ENCODE measurements around the gene G6PC2. TPM values are rescaled to one million over a fixed set of nuclear protein-coding genes. Genes with fewer than 3 reads are reported as not detected.

G6PC2 gene
- total and polyA plus RNA-seq, 4 donors, result not detected

DNA sequence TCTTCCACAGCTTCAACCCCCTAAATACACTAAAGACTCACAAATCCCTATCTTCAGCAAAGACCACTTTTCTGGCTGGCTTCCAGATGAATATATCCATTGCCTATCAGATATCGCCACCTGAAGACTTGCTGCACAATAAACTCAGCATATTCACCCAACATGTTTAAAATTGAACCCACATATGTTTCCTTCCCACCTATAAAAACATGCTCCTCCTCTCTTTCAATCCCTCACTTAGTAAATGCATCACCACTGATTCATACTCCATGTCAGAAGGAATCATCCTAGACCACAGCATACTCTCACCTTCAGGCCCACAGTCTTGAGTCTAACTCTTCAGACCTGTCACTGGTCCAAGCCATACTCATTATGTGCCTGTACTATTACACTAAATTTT lies 16.1 kb upstream of the G6PC2 start:
- no peaks in the 10 kb centered on the region for H3K36me3 ChIP-seq (ENCODE audit: control insufficient read depth in 4 of 4, insufficient read depth in 3 of 4, low read depth in 1 of 4, low read length in 3 of 4)

DNA sequence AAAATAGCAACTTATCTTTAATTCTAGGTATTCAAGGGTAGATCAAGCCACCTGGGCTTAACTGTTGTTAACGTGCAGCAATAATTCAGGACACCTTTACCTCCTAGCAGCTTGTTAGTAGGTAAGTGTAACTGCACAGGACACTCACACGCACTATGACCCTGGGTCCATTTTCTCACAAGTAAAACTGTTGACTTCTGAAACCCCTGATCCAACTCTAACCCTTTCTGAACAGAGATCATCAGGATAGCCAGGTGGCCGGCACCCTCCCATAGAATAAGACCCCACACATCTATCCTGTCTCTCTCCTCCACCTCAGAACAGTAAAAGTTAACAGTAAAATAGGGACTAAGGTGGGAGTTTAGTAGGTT lies 11.5 kb upstream of the G6PC2 start:
- H3K36me3 ChIP-seq (ENCODE audit: control insufficient read depth in 4 of 4, insufficient read depth in 3 of 4, low read depth in 1 of 4, low read length in 3 of 4), result no peaks in the 10 kb centered on the region
- no peaks in the 10 kb centered on the region for H3K27me3 ChIP-seq (ENCODE audit: control insufficient read depth in 4 of 4, insufficient read depth in 4 of 4, low read length in 3 of 4)
- peak overlapping the region in 1 of 3 donors; percentile 60 for H3K4me3 ChIP-seq (ENCODE audit: low read depth in 1 of 3, low read length in 3 of 3)
- H3K4me1 ChIP-seq (ENCODE audit: control insufficient read depth in 4 of 4, insufficient read depth in 4 of 4, low read length in 3 of 4), result peaks cover 5 to 17% (median 8%) of the 10 kb centered on the region in 4 donors
- DNase-seq (ENCODE audit: low spot score), result no peak
- H3K27ac ChIP-seq (ENCODE audit: low read depth in 1 of 2, low read length in 2 of 2), result no peak overlapping the region
- H3K9me3 ChIP-seq (ENCODE audit: control insufficient read depth in 4 of 4, low read length in 3 of 4), result no peaks in the 10 kb centered on the region
- TF ChIP-seq, protein P1, sequence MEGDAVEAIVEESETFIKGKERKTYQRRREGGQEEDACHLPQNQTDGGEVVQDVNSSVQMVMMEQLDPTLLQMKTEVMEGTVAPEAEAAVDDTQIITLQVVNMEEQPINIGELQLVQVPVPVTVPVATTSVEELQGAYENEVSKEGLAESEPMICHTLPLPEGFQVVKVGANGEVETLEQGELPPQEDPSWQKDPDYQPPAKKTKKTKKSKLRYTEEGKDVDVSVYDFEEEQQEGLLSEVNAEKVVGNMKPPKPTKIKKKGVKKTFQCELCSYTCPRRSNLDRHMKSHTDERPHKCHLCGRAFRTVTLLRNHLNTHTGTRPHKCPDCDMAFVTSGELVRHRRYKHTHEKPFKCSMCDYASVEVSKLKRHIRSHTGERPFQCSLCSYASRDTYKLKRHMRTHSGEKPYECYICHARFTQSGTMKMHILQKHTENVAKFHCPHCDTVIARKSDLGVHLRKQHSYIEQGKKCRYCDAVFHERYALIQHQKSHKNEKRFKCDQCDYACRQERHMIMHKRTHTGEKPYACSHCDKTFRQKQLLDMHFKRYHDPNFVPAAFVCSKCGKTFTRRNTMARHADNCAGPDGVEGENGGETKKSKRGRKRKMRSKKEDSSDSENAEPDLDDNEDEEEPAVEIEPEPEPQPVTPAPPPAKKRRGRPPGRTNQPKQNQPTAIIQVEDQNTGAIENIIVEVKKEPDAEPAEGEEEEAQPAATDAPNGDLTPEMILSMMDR (IDR thresholded peaks at IDR 0.05; ENCODE audit: low read depth, low read length, missing input control), result no peak
- TF ChIP-seq HNF4G (IDR thresholded peaks at IDR 0.05) (no peak), SP1 (IDR thresholded peaks at IDR 0.05) (no peak), FOXA2 (IDR thresholded peaks at IDR 0.05) (no peak), FOXA1 (IDR thresholded peaks at IDR 0.05) (no peak), HNF4A (conservative IDR thresholded peaks at IDR 0.05) (no peak), YY1 (IDR thresholded peaks at IDR 0.05) (no peak), TAF1 (conservative IDR thresholded peaks at IDR 0.05) (no peak)
- TF ChIP-seq, protein P2, sequence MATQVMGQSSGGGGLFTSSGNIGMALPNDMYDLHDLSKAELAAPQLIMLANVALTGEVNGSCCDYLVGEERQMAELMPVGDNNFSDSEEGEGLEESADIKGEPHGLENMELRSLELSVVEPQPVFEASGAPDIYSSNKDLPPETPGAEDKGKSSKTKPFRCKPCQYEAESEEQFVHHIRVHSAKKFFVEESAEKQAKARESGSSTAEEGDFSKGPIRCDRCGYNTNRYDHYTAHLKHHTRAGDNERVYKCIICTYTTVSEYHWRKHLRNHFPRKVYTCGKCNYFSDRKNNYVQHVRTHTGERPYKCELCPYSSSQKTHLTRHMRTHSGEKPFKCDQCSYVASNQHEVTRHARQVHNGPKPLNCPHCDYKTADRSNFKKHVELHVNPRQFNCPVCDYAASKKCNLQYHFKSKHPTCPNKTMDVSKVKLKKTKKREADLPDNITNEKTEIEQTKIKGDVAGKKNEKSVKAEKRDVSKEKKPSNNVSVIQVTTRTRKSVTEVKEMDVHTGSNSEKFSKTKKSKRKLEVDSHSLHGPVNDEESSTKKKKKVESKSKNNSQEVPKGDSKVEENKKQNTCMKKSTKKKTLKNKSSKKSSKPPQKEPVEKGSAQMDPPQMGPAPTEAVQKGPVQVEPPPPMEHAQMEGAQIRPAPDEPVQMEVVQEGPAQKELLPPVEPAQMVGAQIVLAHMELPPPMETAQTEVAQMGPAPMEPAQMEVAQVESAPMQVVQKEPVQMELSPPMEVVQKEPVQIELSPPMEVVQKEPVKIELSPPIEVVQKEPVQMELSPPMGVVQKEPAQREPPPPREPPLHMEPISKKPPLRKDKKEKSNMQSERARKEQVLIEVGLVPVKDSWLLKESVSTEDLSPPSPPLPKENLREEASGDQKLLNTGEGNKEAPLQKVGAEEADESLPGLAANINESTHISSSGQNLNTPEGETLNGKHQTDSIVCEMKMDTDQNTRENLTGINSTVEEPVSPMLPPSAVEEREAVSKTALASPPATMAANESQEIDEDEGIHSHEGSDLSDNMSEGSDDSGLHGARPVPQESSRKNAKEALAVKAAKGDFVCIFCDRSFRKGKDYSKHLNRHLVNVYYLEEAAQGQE (IDR thresholded peaks at IDR 0.05), result no peak
- TF ChIP-seq, protein P3, sequence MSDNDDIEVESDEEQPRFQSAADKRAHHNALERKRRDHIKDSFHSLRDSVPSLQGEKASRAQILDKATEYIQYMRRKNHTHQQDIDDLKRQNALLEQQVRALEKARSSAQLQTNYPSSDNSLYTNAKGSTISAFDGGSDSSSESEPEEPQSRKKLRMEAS (IDR thresholded peaks at IDR 0.05), result no peak
- 38% methylated on average over 3 of the region's 3 CpGs for WGBS
- no peak overlapping the region for H3K9ac ChIP-seq (ENCODE audit: low read depth in 1 of 2, low read length in 2 of 2)

More for the DNA sequence above, 16.1 kb upstream of the G6PC2 start:
- Histone ChIP-seq H3K9me3 (ENCODE audit: control insufficient read depth in 4 of 4, low read length in 3 of 4) (no peaks in the 10 kb centered on the region), H3K27ac (ENCODE audit: low read depth in 1 of 2, low read length in 2 of 2) (no peak overlapping the region), H3K4me1 (ENCODE audit: control insufficient read depth in 4 of 4, insufficient read depth in 4 of 4, low read length in 3 of 4) (peaks cover 3 to 4% (median 3%) of the 10 kb centered on the region in 4 donors), H3K27me3 (ENCODE audit: control insufficient read depth in 4 of 4, insufficient read depth in 4 of 4, low read length in 3 of 4) (no peaks in the 10 kb centered on the region), H3K4me3 (ENCODE audit: low read depth in 1 of 3, low read length in 3 of 3) (no peak overlapping the region), H3K9ac (ENCODE audit: low read depth in 1 of 2, low read length in 2 of 2) (no peak overlapping the region)
- DNase-seq (ENCODE audit: low spot score), result no peak
- WGBS, result 98% methylated on average over 1 of the region's 1 CpG
- no peak for TF ChIP-seq HNF4A (conservative IDR thresholded peaks at IDR 0.05)
- TF ChIP-seq, protein P4, sequence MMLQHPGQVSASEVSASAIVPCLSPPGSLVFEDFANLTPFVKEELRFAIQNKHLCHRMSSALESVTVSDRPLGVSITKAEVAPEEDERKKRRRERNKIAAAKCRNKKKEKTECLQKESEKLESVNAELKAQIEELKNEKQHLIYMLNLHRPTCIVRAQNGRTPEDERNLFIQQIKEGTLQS (IDR thresholded peaks at IDR 0.05), result no peak

DNA sequence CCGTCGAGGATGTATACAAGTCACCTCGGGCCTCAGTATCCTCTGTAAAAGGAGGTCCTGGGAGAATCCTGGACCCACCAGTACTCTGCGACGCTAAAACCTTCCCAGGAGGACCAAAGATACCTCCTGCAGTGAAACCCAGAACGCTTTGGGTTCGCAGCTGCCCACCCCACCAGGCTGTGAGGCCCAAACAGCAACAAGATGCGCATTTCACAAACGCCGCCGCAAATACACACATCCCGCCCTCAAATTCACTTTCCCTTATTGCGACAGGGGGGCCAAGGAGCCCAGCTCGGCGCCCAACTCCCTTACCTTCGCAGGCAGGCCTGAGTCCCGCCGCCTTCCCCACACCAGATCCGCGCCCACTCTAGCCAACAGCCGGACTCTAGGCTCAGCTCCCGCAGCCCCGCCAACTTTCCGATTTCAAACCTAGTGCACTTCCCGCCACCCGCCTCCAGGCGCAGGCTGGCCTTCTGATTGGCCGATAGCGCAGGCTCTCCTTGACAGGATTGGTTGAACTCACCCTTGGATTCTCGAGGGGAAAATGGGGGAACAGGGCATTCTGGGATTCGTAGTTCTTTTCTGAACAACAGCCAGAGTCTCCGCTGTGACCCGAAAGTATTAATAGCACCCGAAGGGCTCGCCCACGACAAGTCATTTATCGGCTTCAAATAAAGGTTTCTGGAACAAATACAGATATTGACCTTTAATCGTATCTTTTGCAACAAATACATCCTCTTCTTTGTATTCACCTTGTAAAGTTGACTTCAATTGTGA lies 10.9 kb upstream of the G6PC2 start, which contains the start of gene SPC25:
TSS of gene SPC25 (minus strand) at position 425 of the 777 bp plus-strand sequence. CDS start 911 bp downstream, outside the sequence.
- Histone ChIP-seq H3K4me1 (ENCODE audit: control insufficient read depth in 4 of 4, insufficient read depth in 4 of 4, low read length in 3 of 4) (peaks cover 5 to 22% (median 13%) of the 10 kb centered on the region in 4 donors), H3K9ac (ENCODE audit: low read depth in 1 of 2, low read length in 2 of 2) (no peak within 1 kb of the TSS), H3K27ac (ENCODE audit: low read depth in 1 of 2, low read length in 2 of 2) (no peak within 1 kb of the TSS), H3K36me3 (ENCODE audit: control insufficient read depth in 4 of 4, insufficient read depth in 3 of 4, low read depth in 1 of 4, low read length in 3 of 4) (no peaks in the 10 kb centered on the region), H3K27me3 (ENCODE audit: control insufficient read depth in 4 of 4, insufficient read depth in 4 of 4, low read length in 3 of 4) (no peaks in the 10 kb centered on the region), H3K9me3 (ENCODE audit: control insufficient read depth in 4 of 4, low read length in 3 of 4) (no peaks in the 10 kb centered on the region), H3K4me3 (ENCODE audit: low read depth in 1 of 3, low read length in 3 of 3) (peak within 1 kb of the TSS; percentile 50 to 68 (median 60))
- DNase-seq (ENCODE audit: low spot score), result peak; percentile 93
- WGBS, result under 1% methylated on average over 38 of the region's 38 CpGs
- TF ChIP-seq HNF4A (conservative IDR thresholded peaks at IDR 0.05), result no peak
- no peak for TF ChIP-seq EGR1 (IDR thresholded peaks at IDR 0.05; ENCODE audit: low read depth in 2 of 2)
- TF ChIP-seq, protein P3 (IDR thresholded peaks at IDR 0.05), result no peak
- TF ChIP-seq NR2F2 (IDR thresholded peaks at IDR 0.05), result no peak
- no peak for TF ChIP-seq RAD21 (IDR thresholded peaks at IDR 0.05)
- no peak for TF ChIP-seq FOXA2 (IDR thresholded peaks at IDR 0.05)
- TF ChIP-seq, protein P5, sequence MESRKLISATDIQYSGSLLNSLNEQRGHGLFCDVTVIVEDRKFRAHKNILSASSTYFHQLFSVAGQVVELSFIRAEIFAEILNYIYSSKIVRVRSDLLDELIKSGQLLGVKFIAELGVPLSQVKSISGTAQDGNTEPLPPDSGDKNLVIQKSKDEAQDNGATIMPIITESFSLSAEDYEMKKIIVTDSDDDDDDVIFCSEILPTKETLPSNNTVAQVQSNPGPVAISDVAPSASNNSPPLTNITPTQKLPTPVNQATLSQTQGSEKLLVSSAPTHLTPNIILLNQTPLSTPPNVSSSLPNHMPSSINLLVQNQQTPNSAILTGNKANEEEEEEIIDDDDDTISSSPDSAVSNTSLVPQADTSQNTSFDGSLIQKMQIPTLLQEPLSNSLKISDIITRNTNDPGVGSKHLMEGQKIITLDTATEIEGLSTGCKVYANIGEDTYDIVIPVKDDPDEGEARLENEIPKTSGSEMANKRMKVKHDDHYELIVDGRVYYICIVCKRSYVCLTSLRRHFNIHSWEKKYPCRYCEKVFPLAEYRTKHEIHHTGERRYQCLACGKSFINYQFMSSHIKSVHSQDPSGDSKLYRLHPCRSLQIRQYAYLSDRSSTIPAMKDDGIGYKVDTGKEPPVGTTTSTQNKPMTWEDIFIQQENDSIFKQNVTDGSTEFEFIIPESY (IDR thresholded peaks at IDR 0.05), result peak; percentile 81
- no peak for TF ChIP-seq TAF1 (conservative IDR thresholded peaks at IDR 0.05)
- TF ChIP-seq, protein P4 (IDR thresholded peaks at IDR 0.05), result no peak
- no peak for TF ChIP-seq FOXA1 (IDR thresholded peaks at IDR 0.05)
- no peak for TF ChIP-seq GABPA (IDR thresholded peaks at IDR 0.05 in 1 of 2, conservative IDR thresholded peaks at IDR 0.05 in 1 of 2)

Measured in liver (tissue), 9 donors.